ENCODE measurements around the gene DNAJC1. TPM values are rescaled to one million over a fixed set of nuclear protein-coding genes. Genes with fewer than 3 reads are reported as not detected.

Gene DNAJC1
- polyA plus RNA-seq, 1 experiment: 33.2 TPM

- ChIA-PET CTCF (interaction anchor here (0.9 kb wide), 1 partner anchor 9 kb away, joined by 3 read pairs; no protein-coding TSS in a partner anchor), POLR2A (no interaction called here)
- DNase-seq (ENCODE audit: low read depth): no peak
- TF ChIP-seq CTCF (IDR thresholded peaks at IDR 0.05; ENCODE audit: insufficient read depth, low read depth, low read length): no peak
- no peaks in the 10 kb centered on the region for H3K36me3 ChIP-seq (ENCODE audit: control insufficient read depth, insufficient read depth, low read length)
- no peak overlapping the region for H3K4me3 ChIP-seq (ENCODE audit: low read depth, low read length)
- H3K27me3 ChIP-seq (ENCODE audit: control insufficient read depth, insufficient read depth, low read length): no peaks in the 10 kb centered on the region
These were observed 92.7 kb downstream of the DNAJC1 start for GRCh38 chr10:21910798-21911197.

DNA sequence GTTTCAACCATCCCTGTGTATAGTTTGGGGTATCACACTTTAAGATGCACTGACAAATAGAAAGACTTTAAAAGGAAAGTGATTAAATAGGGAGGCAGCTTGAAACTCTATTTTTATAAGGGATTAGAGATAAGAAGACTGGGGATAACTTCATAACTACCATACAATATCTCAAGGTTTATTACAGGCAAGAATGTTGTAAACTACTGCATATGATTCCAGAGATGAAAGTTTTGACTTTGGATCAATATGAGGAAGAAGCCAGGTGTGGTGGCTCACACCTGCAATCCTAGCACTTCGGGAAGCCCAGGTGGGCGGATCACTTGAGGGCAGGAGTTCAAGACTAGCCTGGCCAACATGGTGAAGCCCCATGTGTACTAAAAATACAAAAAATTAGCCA is 96.1 kb downstream of the DNAJC1 start:
- Histone ChIP-seq H3K4me3 (ENCODE audit: low read depth, low read length) (no peak overlapping the region), H3K27me3 (ENCODE audit: control insufficient read depth, insufficient read depth, low read length) (no peaks in the 10 kb centered on the region), H3K36me3 (ENCODE audit: control insufficient read depth, insufficient read depth, low read length) (no peaks in the 10 kb centered on the region)
- DNase-seq (ENCODE audit: low read depth): no peak
- ChIA-PET POLR2A (no interaction called here), CTCF (no interaction called here)
- no peak for TF ChIP-seq CTCF (IDR thresholded peaks at IDR 0.05; ENCODE audit: insufficient read depth, low read depth, low read length)

DNA sequence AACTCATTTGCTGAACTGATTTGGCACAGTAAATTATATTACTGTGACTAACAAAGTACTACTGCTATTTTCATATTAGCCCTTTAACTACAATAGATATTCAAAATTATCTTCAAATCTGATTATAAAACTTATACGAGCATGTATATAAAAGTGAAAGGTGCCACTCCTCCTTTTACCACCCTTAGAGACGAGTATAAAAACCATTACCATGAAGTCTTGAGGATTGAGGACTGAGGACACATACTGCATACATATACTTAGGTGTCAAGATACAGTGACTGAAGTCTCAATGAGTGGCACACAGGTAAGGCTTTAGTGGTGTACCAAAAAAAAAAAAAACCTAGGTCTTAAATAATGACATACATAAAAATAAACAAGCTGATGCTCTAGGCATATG is 98.6 kb downstream of the DNAJC1 start:
- Histone ChIP-seq H3K36me3 (ENCODE audit: control insufficient read depth, insufficient read depth, low read length) (no peaks in the 10 kb centered on the region), H3K27me3 (ENCODE audit: control insufficient read depth, insufficient read depth, low read length) (no peaks in the 10 kb centered on the region), H3K4me3 (ENCODE audit: low read depth, low read length) (no peak overlapping the region)
- CTCF ChIA-PET: no interaction called here
- TF ChIP-seq CTCF (IDR thresholded peaks at IDR 0.05; ENCODE audit: insufficient read depth, low read depth, low read length): no peak
- POLR2A ChIA-PET: no interaction called here
- no peak for DNase-seq (ENCODE audit: low read depth)

- Histone ChIP-seq H3K36me3 (ENCODE audit: control insufficient read depth, insufficient read depth, low read length) (no peaks in the 10 kb centered on the region), H3K27me3 (ENCODE audit: control insufficient read depth, insufficient read depth, low read length) (no peaks in the 10 kb centered on the region), H3K4me3 (ENCODE audit: low read depth, low read length) (no peak overlapping the region)
- POLR2A ChIA-PET: no interaction called here
- CTCF ChIA-PET: no interaction called here
- no peak for DNase-seq (ENCODE audit: low read depth)
- TF ChIP-seq CTCF (IDR thresholded peaks at IDR 0.05; ENCODE audit: insufficient read depth, low read depth, low read length): no peak
These were observed 103.8 kb downstream of the DNAJC1 start for GRCh38 chr10:21899736-21900135.

DNA sequence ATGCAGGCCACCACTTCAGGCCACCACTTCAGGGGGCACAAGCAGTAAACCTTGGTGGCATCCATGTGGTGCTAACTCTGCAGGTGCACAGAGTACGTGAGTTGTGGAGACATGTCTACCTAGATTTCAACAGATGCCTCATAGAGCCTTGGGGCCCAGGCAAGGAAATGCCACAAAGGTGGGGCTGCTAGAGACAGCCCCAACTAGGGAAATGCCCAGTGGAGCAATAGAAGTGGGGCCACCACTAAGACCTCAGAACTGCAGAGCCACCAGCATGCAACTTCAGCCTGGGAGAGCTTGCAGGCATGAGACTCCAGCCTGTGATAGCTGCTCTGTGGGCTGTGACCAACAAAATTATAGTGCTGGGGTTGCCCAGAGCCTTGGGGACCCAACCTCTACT is 107.6 kb downstream of the DNAJC1 start:
- CTCF ChIA-PET: no interaction called here
- TF ChIP-seq CTCF (IDR thresholded peaks at IDR 0.05; ENCODE audit: insufficient read depth, low read depth, low read length): no peak
- no peaks in the 10 kb centered on the region; the same call in 1 of the 2 replicates for H3K36me3 ChIP-seq (ENCODE audit: control insufficient read depth, insufficient read depth, low read length)
- DNase-seq (ENCODE audit: low read depth): no peak
- H3K27me3 ChIP-seq (ENCODE audit: control insufficient read depth, insufficient read depth, low read length): no peaks in the 10 kb centered on the region
- no peak overlapping the region for H3K4me3 ChIP-seq (ENCODE audit: low read depth, low read length)
- POLR2A ChIA-PET: no interaction called here

Data from BJ (cell line).